GOT3 (cell line): ENCODE measurements around the gene ZNF576.
A peak's percentile ranks its signal among the peaks of the same experiment; 100 is the strongest.
"Not testable (repeated sequence)": the region's sequence is repeated elsewhere in the genome, so short reads cannot be mapped to it uniquely, and the experiment has no call there.

Source experiments
- DNase-seq: peaks from one replicate; lab custom pipeline; 2025; ENCODE audit warnings: mixed read lengths; lab: John Stamatoyannopoulos, UW

The ZNF576 gene, protein sequence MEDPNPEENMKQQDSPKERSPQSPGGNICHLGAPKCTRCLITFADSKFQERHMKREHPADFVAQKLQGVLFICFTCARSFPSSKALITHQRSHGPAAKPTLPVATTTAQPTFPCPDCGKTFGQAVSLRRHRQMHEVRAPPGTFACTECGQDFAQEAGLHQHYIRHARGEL

DNA sequence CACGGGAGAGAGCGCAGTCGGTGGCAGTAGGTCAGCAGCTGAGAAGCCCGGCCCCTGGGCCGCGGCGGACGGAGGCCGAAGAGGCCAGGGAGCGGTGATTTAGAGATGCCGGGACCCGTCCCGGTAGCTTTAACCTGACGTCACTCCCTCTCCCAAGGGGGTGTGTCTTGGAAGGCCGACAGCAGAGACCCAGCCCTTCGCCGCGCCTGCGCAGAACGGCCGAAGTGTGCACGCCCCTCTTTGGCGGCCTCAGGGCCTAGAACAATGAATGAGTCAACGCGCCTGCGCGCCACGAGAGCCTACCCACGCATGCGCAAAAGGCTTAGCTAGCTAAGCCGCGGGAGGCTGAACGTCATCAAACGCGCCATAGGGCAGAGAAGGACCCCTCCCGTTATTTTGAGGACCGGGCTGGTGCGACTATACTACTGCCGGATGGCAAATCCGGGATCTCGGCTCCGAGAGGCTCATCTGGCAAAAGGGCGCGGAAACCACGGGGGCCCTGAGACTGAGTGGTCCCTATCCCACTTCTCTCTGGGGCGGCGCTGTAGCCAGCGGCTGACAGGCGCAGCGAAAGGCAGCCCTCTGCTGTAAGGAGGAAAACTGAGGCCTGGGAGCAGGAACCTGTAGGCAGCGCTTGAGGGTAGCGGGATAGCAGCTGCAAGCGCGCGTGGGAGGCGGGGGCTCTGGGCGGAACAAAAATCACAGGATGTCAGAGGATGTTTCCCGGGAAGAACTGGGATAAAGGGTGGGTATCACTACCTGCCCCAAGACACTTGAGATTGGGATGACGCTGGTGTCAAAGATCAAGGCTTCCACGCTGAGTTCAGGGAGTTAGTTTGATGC is at the start of gene ZNF576, which contains the start of gene IRGQ:
TSS of gene ZNF576 (plus strand) at position 597 of the 843 bp plus-strand sequence. CDS start 514 bp downstream, outside the sequence.
TSS of gene IRGQ (minus strand) at position 136 of the 843 bp plus-strand sequence. CDS start 796 bp downstream, outside the sequence.
- DNase-seq = peak; percentile 98

DNA sequence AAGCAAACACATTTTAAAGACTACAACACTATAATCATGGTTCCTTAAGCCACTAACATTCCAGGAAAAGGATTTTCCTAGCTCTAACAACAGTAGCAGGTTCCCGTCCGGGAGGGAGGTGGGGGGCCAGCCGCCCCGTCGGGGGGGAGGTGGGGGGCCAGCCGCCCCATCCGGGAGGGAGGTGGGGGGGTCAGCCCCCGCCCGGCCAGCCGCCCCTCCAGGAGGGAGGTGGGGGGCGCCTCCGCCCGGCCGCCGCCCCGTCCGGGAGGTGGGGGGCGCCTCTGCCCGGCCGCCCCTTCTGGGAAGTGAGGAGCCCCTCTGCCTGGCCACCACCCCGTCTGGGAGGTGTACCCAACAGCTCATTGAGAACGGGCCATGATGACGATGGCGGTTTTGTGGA is 48.5 kb upstream of the ZNF576 start:
- not testable (repeated sequence) for DNase-seq

DNA sequence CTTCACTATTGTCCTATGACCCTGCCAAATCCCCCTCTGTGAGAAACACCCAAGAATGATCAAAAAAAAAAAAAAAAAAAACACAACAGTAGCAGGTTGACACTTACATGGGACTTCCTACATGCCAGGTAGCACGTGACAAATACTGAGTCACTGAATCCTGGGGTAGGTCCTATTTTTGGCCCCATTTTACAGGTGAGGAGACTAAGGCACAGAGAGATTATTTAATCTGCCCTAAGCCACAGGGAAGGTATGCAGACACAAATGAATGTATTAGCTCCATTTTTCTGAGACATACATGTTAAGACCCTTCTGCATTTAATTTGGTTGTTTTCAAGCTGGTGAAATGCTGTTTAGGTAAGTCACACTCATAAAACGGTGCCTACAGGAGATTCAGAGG is 47.7 kb upstream of the ZNF576 start:
- no peak for DNase-seq

DNA sequence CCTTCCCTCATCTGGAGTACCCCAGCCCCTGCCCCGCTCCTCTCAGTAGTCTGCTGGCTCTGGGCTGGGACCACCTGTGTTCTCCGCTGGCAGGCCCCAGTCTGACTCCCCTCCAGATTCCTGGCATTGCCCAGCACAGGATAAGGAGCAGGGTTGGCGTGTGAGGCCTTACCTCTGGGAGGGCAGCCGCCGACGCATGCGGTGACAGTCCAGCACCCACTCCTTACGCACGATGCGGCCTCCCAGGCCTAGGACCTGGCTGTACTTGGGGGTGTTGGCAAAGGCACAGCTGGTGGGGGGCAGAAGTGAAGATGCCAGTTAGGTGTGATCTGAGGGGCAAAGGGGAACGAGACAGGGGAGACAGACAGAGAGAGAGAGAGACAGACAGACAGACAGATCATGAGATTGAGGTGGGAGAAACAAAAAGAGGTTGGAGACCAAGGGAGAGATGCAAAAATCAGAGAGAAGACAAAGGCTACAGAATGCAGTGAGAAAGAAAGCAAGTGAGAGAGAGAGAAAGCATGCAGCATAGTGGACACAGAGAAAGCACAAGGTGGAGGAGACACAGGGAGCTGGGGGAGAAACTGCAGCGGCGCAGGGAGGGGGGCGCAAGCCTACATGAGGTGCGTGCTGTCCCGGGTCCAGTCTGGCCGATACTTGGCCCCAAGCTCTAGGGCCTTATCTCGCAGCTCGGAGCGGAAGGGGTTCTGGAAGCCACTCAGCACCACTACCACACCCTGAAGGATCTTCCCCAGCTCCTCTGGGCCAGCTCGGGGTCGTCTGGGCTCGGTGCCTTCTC is 44.8 kb upstream of the ZNF576 start:
- no peak for DNase-seq

DNA sequence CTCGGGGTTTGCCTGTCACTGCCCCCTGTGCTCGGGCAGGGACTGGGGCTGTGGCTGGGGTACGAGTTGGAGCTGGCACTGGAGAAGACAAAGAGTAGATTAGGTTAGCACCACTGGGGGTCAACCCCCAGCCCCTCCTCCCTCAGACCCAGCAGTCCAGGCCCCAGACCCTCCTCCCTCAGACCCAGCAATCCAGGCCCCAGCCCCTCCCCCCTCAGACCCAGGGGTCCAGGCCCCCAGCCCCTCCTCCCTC is 44.3 kb upstream of the ZNF576 start:
- no peak for DNase-seq

DNA sequence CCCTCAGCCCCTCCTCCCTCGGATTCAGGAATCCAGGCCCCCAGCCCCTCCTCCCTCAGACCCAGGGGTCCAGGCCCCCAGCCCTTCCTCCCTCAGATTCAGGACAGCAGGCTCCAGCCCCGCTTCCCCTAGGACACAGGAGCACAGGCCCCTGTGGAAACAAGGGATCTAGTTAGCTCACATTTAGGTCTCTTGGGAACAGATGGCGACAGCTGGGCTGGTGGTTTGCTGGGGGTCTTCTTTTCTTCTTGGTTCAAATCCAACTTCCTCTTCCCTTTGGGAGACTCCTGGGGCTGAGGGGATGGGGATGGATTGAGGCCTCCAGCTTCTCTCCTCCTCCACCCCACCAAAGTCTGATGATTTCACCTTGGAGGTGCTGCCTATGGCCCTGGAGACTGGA is 43.8 kb upstream of the ZNF576 start:
- DNase-seq = no peak

DNA sequence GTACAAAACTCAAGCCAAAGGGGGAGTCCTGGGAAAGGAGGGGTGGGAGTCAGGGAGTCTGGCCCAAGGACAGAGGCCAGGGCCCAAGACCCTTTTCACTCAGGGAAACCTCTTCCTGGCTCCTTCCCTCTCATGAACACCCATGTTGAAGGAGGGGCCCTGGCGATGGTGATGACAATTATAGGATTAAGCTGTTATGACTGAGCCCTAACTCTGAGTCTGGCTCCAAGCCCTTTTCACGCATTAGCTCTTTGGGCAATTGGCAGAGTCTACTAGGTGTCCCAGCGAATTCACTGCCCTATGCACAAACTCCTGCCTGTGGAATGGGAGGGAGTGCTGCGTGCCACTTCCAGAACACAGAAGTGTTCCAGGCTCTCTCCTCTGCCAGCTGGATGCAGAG is 42.7 kb upstream of the ZNF576 start:
- no peak for DNase-seq

DNA sequence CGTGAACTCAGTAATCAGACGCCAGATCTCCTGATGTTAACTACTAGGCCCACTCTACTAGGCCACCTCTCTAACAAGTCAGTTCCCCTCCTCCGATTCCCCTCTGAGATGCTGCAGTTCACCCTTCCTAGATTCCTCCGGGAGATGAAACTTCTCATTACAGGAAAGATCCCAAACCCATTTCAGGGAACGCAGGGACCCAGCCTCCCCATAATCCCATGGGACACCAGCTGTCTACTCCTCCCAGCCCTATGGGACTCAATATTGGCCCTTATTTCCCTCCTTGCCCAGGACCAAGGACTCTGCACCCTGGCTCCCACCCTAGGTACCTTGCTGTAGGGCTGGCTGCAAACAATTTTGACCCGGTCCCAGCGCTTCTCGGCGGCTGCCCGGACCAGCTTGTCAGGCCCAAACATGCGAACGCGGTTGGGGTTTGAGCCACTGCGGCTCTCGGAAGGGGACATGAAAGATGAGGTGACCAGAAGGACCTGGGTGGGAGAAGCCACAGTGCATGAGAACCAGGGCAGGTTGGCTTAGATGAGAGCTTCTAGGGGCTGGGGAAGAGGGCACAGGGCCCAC is 42.0 kb upstream of the ZNF576 start:
- DNase-seq = no peak

DNA sequence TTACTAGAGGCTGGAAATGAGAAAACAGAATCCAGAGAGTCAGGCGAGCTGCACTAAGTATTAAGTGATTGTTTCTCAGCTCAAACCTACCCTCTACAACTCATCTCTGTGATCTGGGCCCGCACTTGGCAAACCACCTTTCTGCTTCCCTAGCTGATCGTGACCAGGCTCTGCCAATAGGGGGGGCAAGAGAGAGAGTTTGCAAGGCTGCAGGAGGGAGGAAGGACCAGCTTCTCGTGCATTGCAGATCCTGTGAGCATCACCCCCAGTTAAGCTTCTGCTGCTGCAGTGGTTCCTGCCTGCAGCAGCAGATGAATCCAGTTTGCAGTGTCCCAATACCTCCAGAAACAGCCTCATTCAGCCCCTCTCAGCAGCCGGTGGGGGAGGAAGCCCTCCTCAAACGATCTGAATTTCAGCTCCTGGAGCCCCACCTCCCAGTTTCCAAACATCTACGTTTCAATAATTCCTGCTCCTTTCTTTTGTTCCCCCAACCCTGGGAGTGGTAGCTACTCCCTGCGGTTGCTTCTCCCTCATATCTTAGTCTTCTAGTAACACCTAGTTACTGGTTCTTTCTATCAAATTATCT is 41.1 kb upstream of the ZNF576 start:
- no peak for DNase-seq

DNA sequence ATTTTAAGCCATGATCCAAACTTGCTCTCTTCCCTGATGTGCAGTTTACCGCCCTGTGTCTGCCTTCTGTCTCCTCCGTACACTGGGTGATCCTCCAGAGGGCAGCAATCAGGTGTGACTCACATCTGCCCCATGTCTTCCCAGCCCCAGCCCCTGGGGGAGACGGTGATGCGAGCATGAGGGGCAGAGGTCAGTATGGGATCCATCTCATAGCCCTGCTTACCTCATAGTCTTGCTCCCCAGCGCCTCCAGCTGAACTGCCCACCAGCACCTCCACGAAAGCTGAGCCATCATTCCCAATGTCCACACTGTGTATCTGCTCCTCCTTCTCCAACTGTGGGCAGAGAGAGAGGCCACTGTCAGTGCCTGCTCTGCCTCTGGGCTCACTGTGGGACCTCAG is 35.7 kb upstream of the ZNF576 start:
- no peak for DNase-seq

DNA sequence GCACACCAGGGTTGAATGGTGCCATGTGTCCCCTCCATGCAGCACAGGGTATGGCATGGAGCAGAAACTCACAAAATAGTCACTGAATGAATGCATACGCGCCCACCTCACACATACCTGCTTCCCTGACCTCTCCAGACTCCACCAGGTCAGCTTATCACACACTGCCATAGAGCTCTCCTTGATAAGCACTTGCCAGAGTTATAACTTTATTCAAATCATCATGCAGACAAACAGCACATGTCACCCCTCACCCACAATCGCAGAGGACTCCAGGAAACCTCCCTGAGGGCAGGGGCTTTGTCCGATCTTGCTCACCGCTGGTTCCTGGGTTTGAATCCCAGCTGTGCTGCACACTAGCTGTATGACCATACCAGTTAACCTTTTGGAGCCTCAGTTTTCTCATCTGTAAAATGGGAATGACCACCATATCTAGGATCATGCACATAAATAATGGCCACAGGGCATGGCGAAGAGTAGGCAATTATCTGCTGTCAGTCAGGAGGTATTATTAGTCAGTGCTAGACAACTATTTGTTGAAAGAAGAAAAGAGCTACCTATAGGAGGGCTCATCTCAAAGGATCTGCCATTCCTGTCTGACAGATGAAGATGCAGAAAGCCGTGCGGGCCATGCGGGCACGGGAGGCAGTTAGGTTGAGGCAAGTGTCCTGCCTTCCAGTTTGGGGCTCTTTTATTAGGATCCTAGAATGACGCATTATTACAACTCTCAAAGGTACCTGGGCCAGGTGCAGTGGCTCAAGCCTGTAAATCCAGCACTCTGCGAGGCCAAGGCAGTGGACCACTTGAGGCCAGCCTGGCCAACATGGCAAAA is 35.0 kb upstream of the ZNF576 start:
- DNase-seq = no peak

DNA sequence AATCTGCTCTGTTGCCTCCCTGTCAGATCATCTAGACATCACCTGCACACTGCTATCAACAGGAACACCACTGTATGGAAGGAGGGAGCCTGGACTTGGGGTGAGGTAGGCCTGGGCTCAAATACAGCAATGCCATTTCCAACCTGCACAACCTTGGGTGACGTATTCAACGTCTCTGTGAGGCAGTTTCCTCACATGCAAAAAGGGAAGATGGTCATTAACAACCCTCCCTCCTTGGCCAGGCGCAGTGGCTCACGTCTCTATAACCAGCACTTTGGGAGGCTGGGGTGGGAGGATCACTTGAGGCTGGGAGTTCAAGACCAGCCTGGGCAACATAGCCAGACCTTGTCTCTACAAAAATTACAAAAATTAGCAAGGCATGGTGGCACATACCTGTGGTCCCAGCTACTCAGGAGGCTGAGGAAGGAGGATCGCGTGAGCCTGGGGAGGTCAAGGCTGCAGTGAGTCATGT is 34.1 kb upstream of the ZNF576 start:
- DNase-seq = no peak

DNA sequence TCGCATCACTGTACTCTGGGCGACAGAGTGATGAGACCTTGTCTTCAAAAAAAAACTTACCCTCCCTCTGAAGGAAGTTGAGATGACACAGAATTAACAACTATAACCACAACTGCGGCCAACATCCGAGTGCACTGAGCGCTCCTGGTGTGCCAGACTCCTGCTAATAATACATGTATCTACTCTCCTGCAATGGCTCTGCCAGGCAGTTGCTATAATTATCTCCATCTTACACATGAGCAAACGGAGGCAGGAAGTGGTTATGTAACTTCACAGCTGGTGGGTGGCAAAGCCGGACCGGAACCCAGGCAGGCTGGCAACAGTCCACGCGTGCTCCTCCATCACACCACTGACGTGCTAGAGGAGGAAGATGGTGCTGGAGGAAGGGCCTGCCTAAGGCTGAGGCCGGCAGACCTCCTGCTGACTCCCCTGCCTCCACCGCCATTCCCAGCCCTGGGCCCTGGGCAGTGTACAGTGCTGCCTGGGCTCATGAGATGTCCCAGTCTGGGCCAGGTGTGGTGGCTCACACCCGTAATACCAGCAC is 33.6 kb upstream of the ZNF576 start:
- no peak for DNase-seq

DNA sequence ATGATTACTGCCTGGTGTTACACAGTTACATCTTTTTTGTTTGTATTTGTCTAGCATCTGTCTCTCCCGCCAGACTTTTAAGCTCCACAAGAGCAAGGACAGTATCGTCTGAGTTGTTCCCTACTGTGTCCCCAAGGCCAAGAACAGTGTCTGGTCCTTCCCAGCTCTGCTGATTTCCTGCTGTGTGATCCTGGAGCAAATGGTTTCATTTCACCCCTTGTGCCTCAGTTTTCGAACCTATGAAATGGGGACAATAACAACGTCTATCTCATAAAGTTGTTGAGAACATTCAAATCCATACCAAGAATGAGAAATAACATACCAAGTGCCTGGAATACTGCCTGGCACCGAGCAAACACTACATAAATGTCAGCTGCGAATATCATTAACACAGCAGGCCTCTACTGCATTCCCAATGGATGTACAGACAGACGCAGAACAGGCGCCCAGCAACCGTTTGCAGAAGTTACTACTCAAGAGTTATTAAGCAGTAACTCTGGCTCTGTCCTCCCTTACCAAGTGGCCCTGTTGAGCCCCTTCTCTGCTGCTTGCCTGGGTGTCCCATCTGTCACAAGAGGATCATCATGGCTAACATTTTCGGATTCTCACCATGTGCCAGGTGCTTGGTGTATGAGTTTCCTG is 32.5 kb upstream of the ZNF576 start:
- DNase-seq = no peak

DNA sequence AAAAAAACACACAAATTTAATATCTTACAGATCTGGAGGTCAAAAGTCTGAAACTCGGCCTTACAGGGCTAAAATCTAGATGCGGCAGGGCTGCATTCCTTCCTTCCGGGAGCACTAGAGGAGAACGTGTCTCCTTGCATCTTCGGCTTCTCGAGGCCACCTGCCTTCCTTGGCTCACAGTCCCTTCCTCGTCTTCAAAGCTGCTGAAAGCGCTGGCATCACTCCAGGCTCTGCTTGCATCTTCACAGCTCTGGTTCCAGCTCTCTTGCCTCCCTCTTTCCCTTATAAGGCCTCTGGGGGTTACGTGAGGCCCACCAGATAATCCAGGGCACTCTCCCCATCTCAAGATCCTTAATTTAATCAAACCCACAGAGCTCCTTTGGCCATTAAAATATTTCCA is 31.6 kb upstream of the ZNF576 start:
- no peak for DNase-seq

DNA sequence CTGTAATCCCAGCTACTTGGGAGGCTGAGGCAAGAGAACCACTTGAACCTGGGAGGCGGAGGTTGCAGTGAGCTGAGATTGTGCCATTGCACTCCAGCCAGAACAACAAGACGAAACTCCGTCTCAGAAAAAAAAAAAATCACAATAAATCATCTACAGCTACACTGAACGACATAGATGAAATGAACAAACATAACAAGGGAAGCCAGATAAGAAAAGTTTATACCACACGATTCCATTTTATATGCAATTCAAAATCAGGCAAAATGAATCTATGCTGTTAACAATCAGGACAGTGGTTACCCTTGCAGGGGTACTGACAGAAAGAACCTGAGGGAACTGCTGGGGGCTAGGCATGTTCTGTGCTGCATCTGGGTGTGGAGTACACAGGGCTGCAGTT is 26.7 kb upstream of the ZNF576 start:
- no peak for DNase-seq

DNA sequence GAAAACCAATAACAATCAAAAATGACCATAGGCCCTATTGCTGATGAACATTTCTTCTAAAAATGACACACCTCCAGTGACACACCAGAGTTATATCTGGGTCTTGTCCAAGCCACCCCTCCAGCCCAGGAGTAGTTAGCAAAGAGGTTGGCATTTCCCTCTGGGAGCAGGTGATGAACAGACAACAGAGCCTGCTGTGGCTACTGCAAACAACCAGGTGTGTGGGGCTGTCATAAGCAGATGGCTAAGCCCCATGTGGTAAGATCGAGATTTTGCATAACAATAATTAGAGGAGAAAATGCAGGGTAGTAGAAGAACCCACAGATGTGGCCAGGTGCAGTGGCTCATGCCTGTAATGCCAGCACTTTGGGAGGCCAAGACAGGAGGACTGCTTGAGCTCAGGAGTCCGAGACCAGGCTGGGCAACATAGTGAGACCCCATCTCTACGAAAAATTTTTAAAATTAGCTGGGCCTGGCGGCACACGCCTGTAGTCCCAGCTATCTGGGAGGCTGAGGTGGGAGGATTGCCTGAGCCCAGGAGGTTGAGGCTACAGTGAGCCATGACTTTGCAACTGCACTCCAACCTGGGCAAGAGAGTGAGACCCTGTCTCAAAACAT is 26.1 kb upstream of the ZNF576 start:
- no peak for DNase-seq

DNA sequence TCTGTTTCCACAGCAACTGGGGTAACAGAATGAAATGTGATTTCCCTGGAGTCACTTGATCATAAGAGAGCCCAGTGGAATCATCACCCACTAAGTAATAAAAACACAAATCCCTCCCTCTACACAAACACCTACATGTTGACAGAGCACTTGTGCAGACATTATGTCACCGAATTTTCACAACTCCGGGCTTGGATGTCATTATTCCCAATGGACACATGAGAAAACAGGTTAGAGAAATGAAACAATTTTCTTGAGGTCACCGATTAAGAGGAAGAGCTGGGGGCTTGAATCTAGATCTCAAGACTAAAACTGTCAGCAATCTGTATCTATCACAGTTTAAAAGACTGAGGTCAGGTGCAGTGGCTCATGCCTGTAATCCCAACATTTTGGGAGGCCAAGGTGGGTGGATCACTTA is 24.2 kb upstream of the ZNF576 start:
- DNase-seq = no peak

DNA sequence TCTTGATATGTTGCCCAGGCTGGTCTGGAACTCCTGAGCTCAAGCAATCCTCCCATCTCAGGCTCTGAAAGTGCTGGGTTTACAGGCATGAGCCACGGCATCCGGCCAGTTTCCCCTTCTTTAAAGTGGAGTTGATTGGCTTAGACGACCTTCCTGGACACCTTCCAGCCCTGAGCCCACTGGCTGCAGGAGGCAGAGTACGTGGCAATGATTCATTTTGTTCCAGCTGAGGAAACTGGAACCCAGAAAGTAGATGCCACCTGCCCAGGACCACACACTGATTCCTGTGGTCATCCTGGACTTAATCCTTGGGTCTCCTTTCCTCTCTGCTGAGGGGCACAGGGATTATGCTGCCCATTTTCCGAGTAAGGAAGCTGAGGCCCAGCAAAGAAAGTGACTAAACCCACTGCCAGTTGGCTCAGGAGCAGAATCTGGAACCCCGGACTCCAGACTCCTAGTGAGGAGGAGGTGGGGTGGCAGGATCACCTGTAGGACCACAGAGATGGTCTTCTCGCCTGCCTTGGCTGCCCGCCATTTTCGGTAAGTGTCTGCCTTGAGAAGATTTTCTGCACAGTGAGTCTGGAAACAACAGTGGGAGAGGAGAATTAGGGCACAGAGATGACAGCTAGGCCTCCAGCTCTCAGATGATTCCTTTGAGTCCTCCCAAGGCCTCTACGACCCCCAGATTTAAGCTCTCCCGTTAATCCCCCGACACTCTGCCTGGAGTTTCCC is 21.8 kb upstream of the ZNF576 start:
- DNase-seq = no peak
